IPS DF 4.7 (cell line): Measurements from ENCODE around the gene DNAH1.

ENCODE experiments used
- DNase-seq: peaks from one replicate; pipeline ENCODE4 v3.0.0-alpha.2; 2013; ENCODE audit warnings: low spot score; ENCODE audit errors: extremely low read depth

The DNAH1 gene

GRCh38 chr3:52432225-52432624 lies 116.1 kb downstream of the DNAH1 start:
- no peak for DNase-seq

- DNase-seq, result no peak
Measured at GRCh38 chr3:52432691-52433141, 116.6 kb downstream of the DNAH1 start.

GRCh38 chr3:52433328-52433995 lies 117.3 kb downstream of the DNAH1 start:
- DNase-seq, result no peak

- no peak for DNase-seq
Measured at GRCh38 chr3:52433996-52434479, 117.9 kb downstream of the DNAH1 start.

DNA sequence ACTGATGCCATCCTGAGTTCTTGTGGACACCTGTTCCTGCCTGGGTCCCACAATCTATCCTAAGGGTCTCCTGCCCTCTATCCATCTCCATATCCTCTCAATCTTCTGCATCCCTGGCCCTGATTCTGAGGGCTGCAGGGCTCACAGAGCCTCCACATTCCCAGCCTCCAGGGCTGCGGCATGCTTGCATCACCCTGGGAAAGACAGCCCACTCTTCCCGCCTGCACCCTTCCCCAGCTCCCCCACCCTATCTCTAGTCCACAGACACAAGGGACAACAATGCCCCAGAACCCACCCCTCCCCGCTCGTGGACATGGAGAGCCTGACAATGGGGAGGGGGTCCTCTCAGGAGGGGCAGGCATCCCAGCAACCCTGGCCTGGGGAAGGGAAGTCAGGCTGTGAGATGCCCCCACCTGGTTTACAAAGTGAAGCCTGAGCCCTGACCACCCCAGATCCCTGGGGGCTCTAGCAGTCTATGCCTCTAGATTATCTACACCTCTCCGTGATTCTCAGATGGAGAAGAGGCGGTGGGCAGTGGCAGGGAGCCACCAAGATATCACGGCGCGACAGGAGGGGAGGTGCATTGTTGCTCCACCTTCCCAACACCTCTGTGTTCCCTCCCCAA lies 118.5 kb downstream of the DNAH1 start:
- no peak for DNase-seq

DNA sequence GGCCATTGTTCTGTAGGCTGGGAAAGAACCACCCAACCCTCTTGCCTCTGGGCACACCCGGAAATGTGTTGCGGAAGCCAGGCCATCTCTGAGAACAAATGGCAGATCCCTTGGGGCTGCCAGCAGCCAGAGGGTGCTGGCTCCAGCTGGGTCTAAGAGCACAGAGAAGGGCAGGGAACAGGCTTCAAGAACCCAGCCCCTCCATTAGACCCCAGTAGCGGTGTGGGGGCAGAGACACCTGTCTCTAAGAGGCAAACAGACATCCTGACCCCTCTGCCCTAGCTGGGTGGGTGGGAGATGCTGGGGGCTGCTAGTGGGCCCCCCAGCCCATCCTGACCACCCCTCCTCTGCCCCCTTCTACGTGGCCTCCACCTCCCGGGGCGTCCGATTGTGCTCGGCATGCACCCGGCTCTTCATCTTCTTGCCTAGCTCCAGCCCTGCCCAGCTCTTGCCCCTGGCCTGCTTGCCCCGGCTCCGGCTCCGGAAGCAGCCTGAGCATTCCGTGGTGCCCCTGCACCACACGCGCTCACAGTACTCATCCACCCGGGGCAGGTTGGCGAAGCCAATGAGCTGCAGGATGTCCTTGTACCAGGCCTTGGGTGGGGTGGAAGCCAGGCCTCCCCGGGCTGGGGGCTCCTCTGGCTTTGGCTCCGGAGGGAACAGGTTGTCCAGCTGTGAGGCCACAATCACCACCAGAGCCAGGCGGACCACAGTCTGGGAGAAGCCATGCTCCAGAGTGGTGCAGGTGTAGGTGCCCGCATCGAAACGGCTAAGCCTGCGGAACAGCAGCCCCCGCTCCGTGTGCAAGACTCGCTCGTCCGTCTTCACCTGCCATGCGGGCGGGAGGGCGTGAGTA lies 119.4 kb downstream of the DNAH1 start:
- DNase-seq, result no peak

- no peak for DNase-seq
Measured at GRCh38 chr3:52436500-52437149, 120.5 kb downstream of the DNAH1 start.

DNA sequence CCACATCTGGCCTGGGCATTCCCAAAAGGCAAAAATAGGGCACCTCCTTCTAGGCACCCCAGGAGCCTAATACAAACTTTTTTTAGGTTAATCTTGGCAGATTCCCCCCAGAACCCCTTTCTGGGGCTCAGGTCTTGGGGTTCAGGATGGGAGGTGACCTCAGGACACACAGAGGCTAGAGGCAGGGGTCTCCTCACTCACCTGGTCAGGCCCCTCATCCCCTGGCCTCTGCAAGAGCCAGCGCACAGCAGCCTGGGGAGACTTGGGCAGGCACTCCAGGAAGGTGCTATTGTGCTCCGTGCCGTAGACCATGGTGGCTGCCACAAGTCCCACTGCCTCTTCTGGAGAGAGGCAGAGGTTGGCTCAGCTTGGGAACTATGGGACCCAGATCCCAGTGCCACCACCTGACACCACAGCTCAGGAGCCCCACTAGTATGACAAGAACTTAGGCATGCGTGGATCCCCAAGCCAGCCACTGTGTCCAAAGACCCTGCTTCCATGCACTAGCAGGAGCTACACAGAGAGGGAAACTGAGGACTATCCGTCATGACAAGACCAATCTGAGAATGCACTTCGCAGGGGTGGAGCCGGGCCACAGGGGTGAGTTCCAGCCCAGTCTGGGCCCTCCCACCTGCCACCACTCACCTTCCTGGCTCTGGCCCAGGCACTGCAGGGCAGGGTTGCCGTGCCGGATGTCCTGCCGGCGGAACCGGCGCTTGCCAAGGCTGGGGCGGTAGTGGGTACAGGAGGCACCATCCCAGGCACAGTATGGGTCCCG lies 121.4 kb downstream of the DNAH1 start:
- DNase-seq, result no peak

DNA sequence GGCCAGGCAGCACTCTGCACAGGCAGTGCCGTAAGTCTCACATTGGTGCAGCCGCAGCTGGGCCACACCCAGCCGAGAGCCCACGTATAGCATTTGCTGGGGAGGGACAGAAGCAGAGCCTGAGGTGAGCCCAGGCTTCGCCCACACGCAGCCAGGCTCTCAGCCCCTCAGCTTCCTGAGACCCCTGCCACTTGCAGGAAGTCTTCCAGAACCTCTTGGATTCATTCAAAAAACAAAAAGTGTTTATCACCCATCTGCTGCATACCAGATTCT lies 121.9 kb downstream of the DNAH1 start:
- no peak for DNase-seq

DNA sequence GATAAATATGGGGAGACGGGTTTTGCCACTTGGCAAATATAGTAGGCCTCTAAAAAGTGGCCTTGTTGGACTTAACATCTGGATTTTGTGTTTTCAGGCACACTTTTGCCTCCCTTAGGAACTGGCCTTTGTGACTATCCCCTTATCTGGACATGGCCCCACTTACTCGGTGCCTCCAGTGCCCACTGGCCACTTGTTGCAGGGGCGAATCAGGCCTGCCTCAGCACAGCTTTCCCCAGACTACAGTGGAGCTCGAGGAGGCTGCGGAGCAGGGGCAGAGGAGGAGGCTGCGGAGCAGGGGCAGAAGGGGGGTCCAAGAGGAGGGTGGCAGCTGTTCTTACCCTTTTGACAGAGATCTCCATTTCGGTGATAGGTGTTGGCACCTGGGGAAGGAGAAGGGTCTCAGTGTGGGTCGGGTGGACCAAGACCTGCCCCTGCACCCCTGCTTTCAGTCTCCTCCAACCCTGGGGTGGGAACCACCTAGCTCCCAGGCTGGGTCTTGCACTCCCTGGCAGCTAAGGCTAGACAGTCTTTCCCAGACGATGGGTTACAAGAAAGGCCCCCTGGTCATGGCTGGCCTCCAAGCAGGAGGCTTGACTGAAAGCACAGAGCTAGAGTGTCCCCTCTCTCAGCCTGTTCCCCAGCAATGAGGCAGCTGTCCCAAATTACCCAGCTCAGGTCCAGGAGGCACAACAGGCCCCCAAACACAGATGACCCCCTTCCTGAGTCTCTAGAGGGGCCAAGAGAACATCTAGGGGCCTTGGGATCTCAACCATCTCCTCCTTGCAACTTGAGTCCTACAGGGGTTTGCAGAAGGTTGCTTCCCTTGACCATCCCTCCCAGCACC lies 122.7 kb downstream of the DNAH1 start:
- no peak for DNase-seq

GRCh38 chr3:52439426-52440248 lies 123.5 kb downstream of the DNAH1 start:
- DNase-seq, result no peak

DNA sequence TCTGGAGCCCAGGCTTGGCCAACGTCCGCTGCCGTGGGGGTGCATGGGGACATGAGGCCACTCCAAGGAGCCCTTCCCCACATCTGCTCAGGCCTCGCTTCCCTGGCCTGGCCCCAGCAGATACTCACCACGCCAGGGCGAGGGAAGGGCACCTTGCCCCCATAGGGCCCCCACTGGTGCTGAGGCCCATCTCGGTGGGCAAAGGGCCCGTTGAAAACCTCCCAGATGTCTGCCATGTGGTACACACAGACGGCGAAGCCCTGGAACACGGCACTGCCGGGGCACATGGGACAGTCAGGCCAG lies 124.1 kb downstream of the DNAH1 start:
- no peak for DNase-seq

DNA sequence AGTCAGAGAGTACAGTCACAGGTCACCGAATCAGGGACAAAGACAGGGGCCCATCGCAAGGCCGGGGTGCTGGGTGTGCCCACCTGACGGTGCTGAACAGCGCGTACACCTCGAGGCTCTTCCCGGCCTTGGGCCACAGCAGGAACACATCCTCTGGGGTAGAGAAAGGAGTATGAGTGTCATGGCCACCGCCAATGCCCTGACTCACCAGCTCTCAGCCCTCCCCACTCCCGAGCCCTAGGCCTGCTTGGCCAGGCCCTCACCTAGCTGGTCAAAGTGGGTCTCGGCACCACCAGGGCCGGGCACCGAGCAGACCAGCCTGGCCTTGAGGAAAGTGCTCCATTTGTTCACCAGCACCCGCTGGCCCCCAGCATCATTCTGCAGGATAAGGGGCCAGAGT lies 124.6 kb downstream of the DNAH1 start:
- no peak for DNase-seq

DNA sequence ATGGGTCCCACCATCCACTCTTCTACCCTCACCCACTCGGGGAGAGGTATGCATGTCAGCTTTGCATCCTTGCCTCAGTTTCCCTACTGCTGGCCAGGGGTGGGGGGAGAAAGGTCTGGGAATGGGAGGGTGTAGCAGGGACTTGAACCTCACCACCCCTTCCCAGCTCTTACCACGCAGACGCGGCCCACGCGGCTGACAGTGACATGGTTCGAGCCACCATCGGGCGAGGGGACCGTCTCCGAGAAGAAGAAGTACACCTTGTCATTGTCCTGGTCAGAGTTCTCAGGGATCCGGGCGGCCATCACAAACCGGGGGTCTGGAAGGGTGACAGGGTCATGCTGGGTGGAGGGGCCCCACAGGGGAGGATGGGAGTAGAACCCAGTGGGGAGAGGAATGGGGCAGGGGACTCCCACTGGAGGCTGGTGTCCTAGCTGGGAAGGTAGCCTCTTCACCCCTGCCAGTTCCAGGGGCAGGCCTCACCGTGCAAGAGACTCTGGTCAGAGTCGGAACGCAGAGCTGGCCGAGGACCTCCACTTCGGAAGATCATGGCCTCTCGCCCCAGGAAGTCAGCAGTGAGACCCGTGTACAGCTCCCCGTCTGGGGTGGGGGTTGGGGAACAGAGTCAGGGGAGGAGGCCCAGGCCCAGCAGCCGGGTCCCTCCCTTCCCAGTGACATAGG lies 125.1 kb downstream of the DNAH1 start:
- no peak for DNase-seq

GRCh38 chr3:52441772-52442332 lies 125.7 kb downstream of the DNAH1 start:
- no peak for DNase-seq

DNA sequence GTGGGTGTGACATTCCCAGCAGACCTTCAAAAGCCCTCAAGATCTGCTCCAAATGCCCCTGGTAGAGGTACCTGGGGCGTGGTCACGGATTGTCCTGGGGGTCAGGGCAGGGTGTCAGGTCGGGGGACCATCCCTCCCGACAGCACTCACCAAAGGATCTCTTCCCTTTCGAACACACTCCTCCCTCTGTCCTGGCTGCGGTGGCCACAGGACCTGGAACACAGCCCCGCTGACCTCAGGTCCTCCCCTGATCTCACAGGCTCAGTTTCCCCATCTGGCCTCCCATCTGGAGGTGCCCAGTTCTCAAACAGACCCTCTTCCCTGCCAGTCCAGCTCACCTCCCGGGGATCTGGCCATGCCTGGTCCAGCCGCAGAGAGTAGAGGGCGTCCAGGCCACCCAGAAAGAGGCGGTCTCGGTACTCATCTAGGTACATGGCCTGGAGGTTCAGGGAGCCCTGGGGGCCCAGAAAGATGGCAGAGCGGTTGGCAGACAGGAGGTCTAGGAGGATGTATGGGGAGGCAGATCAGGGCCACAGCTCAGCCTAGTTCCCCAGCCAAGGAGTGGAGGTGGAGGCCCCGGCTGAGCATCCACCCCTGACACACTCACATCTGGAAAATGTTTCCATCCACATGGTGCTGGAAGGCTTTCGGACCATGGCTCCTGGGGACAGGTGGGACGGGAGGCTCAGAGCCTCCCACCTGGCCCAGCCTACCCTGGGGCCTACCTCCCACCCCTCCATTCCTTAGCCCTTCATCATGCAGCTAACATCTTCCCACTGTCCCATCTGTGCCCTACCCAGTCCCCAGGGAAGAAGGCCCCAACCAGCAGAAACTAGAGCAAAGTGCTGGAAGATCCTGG lies 126.5 kb downstream of the DNAH1 start:
- no peak for DNase-seq

GRCh38 chr3:52443268-52443610 lies 127.1 kb downstream of the DNAH1 start:
- DNase-seq, result no peak
